Esophagus (tissue), 2 donors: ENCODE data around the gene DOCK10. TPM values are rescaled to one million over a fixed set of nuclear protein-coding genes. Genes with fewer than 3 reads are reported as not detected.
A peak's percentile ranks its signal among the peaks of the same experiment; 100 is the strongest.

Experiments used
- H3K27ac ChIP-seq, 2 donors: one replicate each; pipeline ENCODE4 v1.5.1; 2013; ENCODE audit warnings: low read depth in 2 of 2, mild to moderate bottlenecking in 2 of 2, inconsistent platforms in 1 of 2, low read length in 1 of 2, moderate library complexity in 1 of 2
- H3K27me3 ChIP-seq, 2 donors: one replicate each; pipeline ENCODE4 v1.6.1; 2013; ENCODE audit warnings: low read length in 2 of 2, control low read depth in 1 of 2, mild to moderate bottlenecking in 1 of 2; ENCODE audit not compliant: insufficient read depth in 2 of 2, control insufficient read depth in 1 of 2
- H3K36me3 ChIP-seq, 2 donors: one replicate each; pipeline ENCODE4 v1.6.1; 2013; ENCODE audit warnings: low read length in 1 of 2; ENCODE audit not compliant: control insufficient read depth in 2 of 2, insufficient read depth in 2 of 2
- H3K4me1 ChIP-seq, 2 donors: one replicate each; pipeline ENCODE4 v1.6.1; 2013; ENCODE audit warnings: low read length in 1 of 2; ENCODE audit not compliant: control insufficient read depth in 2 of 2, insufficient read depth in 2 of 2
- H3K4me3 ChIP-seq, 2 donors: one replicate each; pipeline ENCODE4 v1.5.1; 2013; ENCODE audit warnings: low read length in 2 of 2, mild to moderate bottlenecking in 2 of 2, low read depth in 1 of 2, moderate library complexity in 1 of 2
- H3K9me3 ChIP-seq, 2 donors: one replicate each; pipeline ENCODE4 v1.6.1; 2013; ENCODE audit warnings: mild to moderate bottlenecking in 2 of 2, low read depth in 1 of 2, low read length in 1 of 2, moderate library complexity in 1 of 2; ENCODE audit not compliant: control insufficient read depth in 2 of 2, insufficient read depth in 1 of 2
- WGBS, 2 donors: extraction: QIAGEN DNeasy Blood & Tissue Kit; methylation state at CpG; one replicate each; pipeline ENCODE4 v1.1.7; 2013; 5-methylcytosine and 5-hydroxymethylcytosine counted together
- polyA plus RNA-seq, 2 donors: library from polyadenylated mRNA; stranded (reverse); fragments of 200-250 nt; gene quantifications; one replicate each; pipeline ENCODE4 v1.2.3, GENCODE V29; 2013
- donor health status: healthy with polysubstance abuse.
- donor health status: Bipolar disorder and iron deficiency.

DOCK10 gene
- polyA plus RNA-seq, 2 donors, result 1.7 to 2.5 TPM

- WGBS, 2 donors, result 88 to 95% methylated on average over 3 of the region's 3 CpGs
- Histone ChIP-seq H3K27ac (no peak overlapping the region), H3K4me1 (no peaks in the 10 kb centered on the region)
Observed at GRCh38 chr2:224932522-224932921, 109.7 kb downstream of the DOCK10 start.

DNA sequence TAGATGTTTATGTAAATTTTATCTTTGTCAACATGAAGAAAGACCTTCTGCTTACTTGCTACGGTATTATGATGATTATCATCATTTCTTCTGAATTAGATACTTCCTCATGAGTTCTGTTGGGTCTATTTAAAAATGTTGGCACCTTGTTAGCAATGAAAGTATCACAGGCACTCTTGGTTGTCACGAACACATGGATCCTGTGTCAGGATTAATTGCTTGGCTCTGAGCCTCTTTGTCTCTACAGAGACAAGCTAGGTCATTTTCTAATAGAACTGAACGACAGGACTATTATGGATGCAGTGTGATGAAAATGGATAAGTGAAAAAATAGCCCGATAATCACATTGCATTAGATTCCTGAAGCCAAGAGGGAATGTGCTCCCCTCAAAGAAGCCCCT is 110.3 kb downstream of the DOCK10 start:
- Histone ChIP-seq H3K36me3 (peaks cover 0 to 4% of the 10 kb centered on the region in 2 donors), H3K9me3 (no peaks in the 10 kb centered on the region), H3K4me1 (no peaks in the 10 kb centered on the region), H3K4me3 (no peak overlapping the region), H3K27me3 (no peaks in the 10 kb centered on the region), H3K27ac (no peak overlapping the region)
- 70 to 77% methylated on average over 4 of the region's 4 CpGs for WGBS, 2 donors

More at GRCh38 chr2:224932522-224932921, 109.7 kb downstream of the DOCK10 start:
- Histone ChIP-seq H3K36me3 (peaks cover 0 to 4% of the 10 kb centered on the region in 2 donors), H3K27me3 (no peaks in the 10 kb centered on the region), H3K9me3 (no peaks in the 10 kb centered on the region), H3K4me3 (no peak overlapping the region)

DNA sequence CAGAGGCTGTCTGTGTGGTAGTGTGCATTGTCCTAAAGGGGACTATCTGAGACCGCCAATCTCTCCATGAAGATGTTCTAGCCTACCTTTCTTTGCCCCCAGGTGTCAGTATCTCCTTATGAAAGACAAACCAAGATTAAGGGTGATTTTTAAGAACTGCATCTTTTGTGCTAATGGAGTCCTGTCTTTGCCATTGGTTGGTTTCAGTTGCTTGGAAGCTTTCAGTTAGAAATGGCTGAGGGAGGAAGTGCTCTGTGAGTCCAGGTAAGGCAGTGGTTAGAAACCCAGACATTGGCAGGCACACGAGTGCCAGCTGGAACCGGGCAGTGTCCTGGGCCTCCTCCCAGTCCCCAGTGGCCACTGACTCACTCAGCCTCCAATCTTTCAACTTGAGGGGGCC is 111.3 kb downstream of the DOCK10 start:
- peaks cover 0 to 4% of the 10 kb centered on the region in 2 donors for H3K36me3 ChIP-seq
- H3K4me1 ChIP-seq, result no peaks in the 10 kb centered on the region
- no peaks in the 10 kb centered on the region for H3K27me3 ChIP-seq
- WGBS, 2 donors, result 86 to 88% methylated on average over 3 of the region's 3 CpGs
- H3K4me3 ChIP-seq, result no peak overlapping the region
- H3K27ac ChIP-seq, result peak overlapping the region in 1 of 2 donors; percentile 27
- H3K9me3 ChIP-seq, result no peaks in the 10 kb centered on the region

DNA sequence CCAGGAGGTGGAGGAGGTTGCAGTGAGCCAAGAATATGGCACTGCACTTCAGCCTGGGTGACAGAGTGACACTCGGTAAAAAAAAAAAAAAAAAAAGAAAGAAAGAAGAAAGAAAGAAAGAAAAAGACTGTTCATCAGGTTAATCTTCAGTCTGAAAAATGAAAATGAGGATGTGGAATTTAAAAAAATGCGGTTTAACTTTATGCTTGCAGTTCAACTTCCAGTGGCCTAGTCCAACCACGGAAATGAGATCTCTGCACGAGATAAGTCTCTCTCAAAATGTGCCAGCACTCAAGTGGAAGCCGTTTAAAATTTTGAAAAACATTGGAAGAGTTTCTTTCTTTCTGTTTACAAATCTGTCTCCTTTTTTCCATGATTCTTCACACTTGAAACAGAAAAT is 112.1 kb downstream of the DOCK10 start:
- Histone ChIP-seq H3K27me3 (no peaks in the 10 kb centered on the region), H3K4me1 (no peaks in the 10 kb centered on the region), H3K27ac (no peak overlapping the region), H3K36me3 (peaks cover 0 to 4% of the 10 kb centered on the region in 2 donors), H3K4me3 (no peak overlapping the region), H3K9me3 (no peaks in the 10 kb centered on the region)
- 61 to 64% methylated on average over 5 of the region's 5 CpGs for WGBS, 2 donors

DNA sequence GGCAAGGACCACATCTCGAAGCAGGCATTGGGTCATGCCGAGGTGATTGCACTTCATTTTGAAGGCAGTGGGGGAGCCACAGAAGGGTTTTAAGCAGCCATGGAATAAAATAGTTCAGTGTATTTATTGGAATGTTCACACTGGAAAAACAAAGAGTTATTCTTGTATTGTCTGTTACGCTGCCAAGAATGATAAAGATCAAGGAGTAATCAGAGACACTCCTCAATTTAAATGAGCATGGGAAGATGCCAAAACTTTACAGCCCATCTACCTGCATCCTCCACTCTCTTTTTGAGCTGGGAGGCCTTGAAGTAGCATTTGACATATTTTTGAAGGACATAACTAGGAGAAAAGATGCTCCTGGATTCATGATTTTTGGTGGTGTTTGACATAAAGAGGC is 112.8 kb downstream of the DOCK10 start:
- no peaks in the 10 kb centered on the region for H3K9me3 ChIP-seq
- H3K4me1 ChIP-seq, result no peaks in the 10 kb centered on the region
- H3K27ac ChIP-seq, result peak overlapping the region in 1 of 2 donors; percentile 4
- 80 to 90% methylated on average over 3 of the region's 3 CpGs for WGBS, 2 donors
- no peak overlapping the region for H3K4me3 ChIP-seq
- H3K36me3 ChIP-seq, result peaks cover 0 to 4% of the 10 kb centered on the region in 2 donors
- H3K27me3 ChIP-seq, result no peaks in the 10 kb centered on the region

- no peak overlapping the region for H3K4me3 ChIP-seq
- peaks cover 0 to 4% of the 10 kb centered on the region in 2 donors for H3K36me3 ChIP-seq
- 26 to 39% methylated on average over 7 of the region's 7 CpGs for whole genome bisulfite sequencing, 2 donors
- no peaks in the 10 kb centered on the region for H3K9me3 ChIP-seq
- H3K27me3 ChIP-seq, result no peaks in the 10 kb centered on the region
- H3K4me1 ChIP-seq, result no peaks in the 10 kb centered on the region
- peak overlapping the region; percentile 79 to 82 for H3K27ac ChIP-seq
Observed at GRCh38 chr2:224927646-224928173, 114.6 kb downstream of the DOCK10 start.

DNA sequence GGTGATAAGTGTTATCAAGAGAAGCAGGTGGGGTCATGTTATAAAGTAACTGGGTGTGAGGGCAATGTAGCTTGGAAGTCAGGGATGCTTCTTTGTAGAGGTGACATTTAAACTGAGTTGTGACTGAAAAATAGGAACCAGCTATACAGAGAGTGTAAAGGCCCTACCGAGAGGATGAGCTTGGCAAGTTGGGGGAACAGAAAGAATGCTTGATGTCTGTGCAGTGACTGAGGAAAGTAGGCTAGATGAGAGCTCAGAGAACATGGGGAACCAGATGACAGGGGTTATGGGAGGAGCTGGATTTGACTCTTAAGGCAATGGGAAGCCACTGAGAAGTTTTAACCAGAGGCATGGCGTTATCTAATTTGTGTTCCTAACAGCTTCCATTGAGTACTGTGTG is 115.3 kb downstream of the DOCK10 start:
- Histone ChIP-seq H3K4me3 (no peak overlapping the region), H3K27me3 (no peaks in the 10 kb centered on the region), H3K9me3 (no peaks in the 10 kb centered on the region), H3K36me3 (peaks cover 0 to 4% of the 10 kb centered on the region in 2 donors), H3K27ac (peak overlapping the region; percentile 34 to 52), H3K4me1 (no peaks in the 10 kb centered on the region)
- 67% methylated on average over 2 of the region's 2 CpGs for WGBS, 2 donors

DNA sequence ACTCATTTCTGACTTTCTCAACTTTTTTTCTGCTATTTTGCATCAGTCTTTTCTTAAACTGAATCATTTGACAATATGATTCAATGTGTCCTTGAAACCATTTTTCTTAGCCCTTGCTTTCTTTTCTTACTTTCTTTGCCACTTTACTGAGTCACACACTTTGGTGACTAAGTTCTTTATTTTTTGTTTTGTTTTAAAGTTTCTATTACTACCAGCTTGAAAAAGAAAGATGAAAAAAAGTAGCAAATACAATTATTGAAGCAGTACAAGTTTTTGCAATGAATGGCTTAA is 116.5 kb downstream of the DOCK10 start:
- Histone ChIP-seq H3K27me3 (no peaks in the 10 kb centered on the region), H3K4me3 (no peak overlapping the region), H3K4me1 (no peaks in the 10 kb centered on the region), H3K36me3 (no peaks in the 10 kb centered on the region), H3K27ac (peak overlapping the region in 1 of 2 donors; percentile 45), H3K9me3 (no peaks in the 10 kb centered on the region)

DNA sequence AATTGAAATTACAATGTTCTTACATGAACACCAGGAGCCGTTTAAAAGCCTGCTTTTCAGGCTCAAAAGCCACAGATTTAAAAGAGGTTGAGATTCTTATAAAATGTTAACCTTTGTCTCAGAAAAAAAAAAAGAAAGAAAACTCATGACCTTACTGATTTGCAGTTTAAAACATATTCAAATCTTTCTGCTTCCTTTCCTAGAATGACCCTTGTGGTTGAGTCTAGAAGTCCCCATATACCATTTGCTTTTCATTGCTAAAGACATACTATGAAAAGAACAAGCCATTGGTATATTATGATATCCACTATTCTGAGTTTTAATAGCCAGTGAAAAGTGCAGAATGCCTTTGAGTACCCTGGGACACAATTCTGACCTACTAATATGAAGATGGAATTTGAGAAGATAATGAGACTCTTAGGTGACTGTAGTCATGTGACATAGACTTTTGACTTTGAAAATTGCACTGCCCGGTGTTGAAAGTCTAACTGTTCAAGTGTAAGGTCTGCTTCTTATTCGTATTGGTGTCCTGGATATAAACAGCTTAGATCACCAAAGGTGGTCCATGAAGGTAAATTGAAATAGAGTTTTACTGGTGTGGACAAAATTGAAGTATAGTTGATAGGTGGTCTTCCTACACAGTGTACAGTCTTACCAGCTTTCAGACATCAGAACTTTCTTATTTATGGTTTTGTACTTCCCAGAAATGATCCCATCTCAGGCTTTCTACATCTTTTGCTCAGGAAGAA is 117.0 kb downstream of the DOCK10 start:
- 77 to 78% methylated on average over 3 of the region's 3 CpGs for WGBS, 2 donors
- Histone ChIP-seq H3K27ac (no peak overlapping the region), H3K9me3 (no peaks in the 10 kb centered on the region), H3K4me1 (no peaks in the 10 kb centered on the region), H3K36me3 (no peaks in the 10 kb centered on the region), H3K4me3 (no peak overlapping the region), H3K27me3 (no peaks in the 10 kb centered on the region)

- Histone ChIP-seq H3K9me3 (no peaks in the 10 kb centered on the region), H3K4me3 (no peak overlapping the region), H3K27me3 (no peaks in the 10 kb centered on the region), H3K36me3 (no peaks in the 10 kb centered on the region), H3K27ac (peak overlapping the region in 1 of 2 donors; percentile 6), H3K4me1 (no peaks in the 10 kb centered on the region)
- 65 to 72% methylated on average over 2 of the region's 2 CpGs for WGBS, 2 donors
Observed at GRCh38 chr2:224924631-224925030, 117.6 kb downstream of the DOCK10 start.
